B cell (primary cell): ENCODE measurements around the gene LYZL2. TPM values are rescaled to one million over a fixed set of nuclear protein-coding genes. Genes with fewer than 3 reads are reported as not detected.

Experiments used
- ATAC-seq: fragments of 200-7000 bp; cut with Tn5 transposase; one replicate; pipeline ENCODE4 v1.10.0; 2021; ENCODE audit warnings: low read depth, mild to moderate bottlenecking, moderate number of reproducible peaks, moderate library complexity
- CTCF ChIA-PET: fragments of 350-600 bp; sonication (Branson Sonifier 250); formaldehyde crosslinking; loops from one replicate; lab custom pipeline; 2021; ENCODE audit warnings: antibody characterized with exemption, inconsistent platforms; lab: Charles Lee
- POLR2A ChIA-PET: fragments of 350-600 bp; sonication (Branson Sonifier 250); formaldehyde crosslinking; loops from one replicate; lab custom pipeline; 2021; ENCODE audit warnings: antibody characterized with exemption; lab: Charles Lee
- DNase-seq: peaks from one replicate; pipeline ENCODE4 v3.0.0; 2013
- H2AFZ ChIP-seq: 2 replicates; pipeline ENCODE4 v1.6.1; 2012; ENCODE audit warnings: mild to moderate bottlenecking, low read depth, low read length; ENCODE audit not compliant: insufficient read depth, poor library complexity, severe bottlenecking
- H3K27ac ChIP-seq, 2 donors: 1 replicate in 1 of 2; 2 replicates in 1 of 2; pipeline ENCODE4 v1.5.1; 2012 to 2013; ENCODE audit warnings: low read length in 2 of 2, mild to moderate bottlenecking in 2 of 2, moderate library complexity in 1 of 2
- H3K27me3 ChIP-seq, 4 experiments: fragments of 200-600 bp in 1 of 4; sonication (generic) in 1 of 4; replicated peaks in 1 of 4; 1 replicate in 2 of 4; 2 replicates in 2 of 4; pipeline versions ENCODE4 v1.6.1 to v1.7.0; 2013 to 2016; ENCODE audit warnings: low read length in 3 of 4, mild to moderate bottlenecking in 2 of 4, mixed read lengths in 1 of 4, moderate library complexity in 1 of 4; ENCODE audit not compliant: insufficient read depth in 4 of 4, control insufficient read depth in 3 of 4; ENCODE audit errors: control extremely low read depth in 1 of 4
- H3K36me3 ChIP-seq, 2 experiments: replicated peaks in 1 of 2; 1 replicate in 1 of 2; 2 replicates in 1 of 2; pipeline versions ENCODE4 v1.6.1 to v1.7.1; 2013; ENCODE audit warnings: low read length in 1 of 2; ENCODE audit not compliant: insufficient read depth in 2 of 2, control insufficient read depth in 1 of 2; ENCODE audit errors: control extremely low read depth in 1 of 2, extremely low read depth in 1 of 2
- H3K4me1 ChIP-seq, 2 donors: fragments of 200-600 bp in 1 of 2; sonication (generic) in 1 of 2; 1 replicate in 1 of 2; 2 replicates in 1 of 2; pipeline versions ENCODE4 v1.5.1 to v1.6.1; 2013 to 2017; ENCODE audit warnings: low read length in 2 of 2; ENCODE audit not compliant: control insufficient read depth in 2 of 2, insufficient read depth in 2 of 2
- H3K4me2 ChIP-seq: replicated peaks from 2 replicates; pipeline ENCODE3; 2012; ENCODE audit warnings: mild to moderate bottlenecking, low read depth, low read length; ENCODE audit not compliant: poor library complexity, severe bottlenecking
- H3K4me3 ChIP-seq, 5 experiments: fragments of 200-600 bp in 1 of 5; sonication (generic) in 1 of 5; 1 replicate in 3 of 5; 2 replicates in 2 of 5; pipeline versions ENCODE4 v1.5.1 to v1.7.0; 2011 to 2016; ENCODE audit warnings: low read length in 4 of 5, mild to moderate bottlenecking in 4 of 5, low read depth in 2 of 5, control low read depth in 1 of 5, moderate library complexity in 1 of 5; ENCODE audit not compliant: insufficient read depth in 1 of 5; ENCODE audit errors: control extremely low read depth in 1 of 5, extremely low read depth in 1 of 5
- H3K79me2 ChIP-seq: fragments of 200-600 bp; sonication (generic); one replicate; pipeline ENCODE4 v1.6.0; 2016; ENCODE audit warnings: low read length; ENCODE audit not compliant: control insufficient read depth, insufficient read depth
- H3K9ac ChIP-seq: fragments of 200-600 bp; sonication (generic); 2 replicates; pipeline ENCODE4 v1.6.1; 2017; ENCODE audit warnings: mild to moderate bottlenecking, low read length, moderate library complexity
- H3K9me3 ChIP-seq, 3 donors: one replicate each; pipeline versions ENCODE4 v1.6.1 to v1.7.1; 2013; ENCODE audit warnings: low read length in 2 of 3; ENCODE audit not compliant: control insufficient read depth in 2 of 3, insufficient read depth in 1 of 3; ENCODE audit errors: control extremely low read depth in 1 of 3
- H4K20me1 ChIP-seq: 2 replicates; pipeline ENCODE4 v1.6.0; 2012; ENCODE audit warnings: mild to moderate bottlenecking, low read length; ENCODE audit not compliant: insufficient read depth, control insufficient read depth, poor library complexity, severe bottlenecking
- H3K27ac Mint-ChIP-seq: one replicate; pipeline ENCODE4 v1.8.0; 2021; ENCODE audit warnings: mixed read lengths
- H3K27me3 Mint-ChIP-seq: one replicate; pipeline ENCODE4 v1.8.0; 2021; ENCODE audit warnings: mixed read lengths
- H3K4me1 Mint-ChIP-seq: one replicate; pipeline ENCODE4 v1.8.0; 2021; ENCODE audit warnings: mixed read lengths
- H3K4me3 Mint-ChIP-seq: one replicate; pipeline ENCODE4 v1.8.0; 2021; ENCODE audit warnings: mixed read lengths
- H3K9me3 Mint-ChIP-seq: one replicate; pipeline ENCODE4 v1.8.0; 2022; ENCODE audit warnings: mixed read lengths; ENCODE audit not compliant: insufficient read depth
- EZH2 ChIP-seq: IDR thresholded peaks from 2 replicates; pipeline ENCODE4 v1.6.1; 2012; ENCODE audit warnings: borderline replicate concordance, low read depth, mild to moderate bottlenecking, moderate library complexity, low read length; ENCODE audit not compliant: insufficient read depth, poor library complexity, severe bottlenecking
- WGBS: methylation state at CpG from one replicate; pipeline ENCODE4 v1.1.5; 2013; ENCODE audit warnings: missing lambda C conversion rate; ENCODE audit not compliant: insufficient coverage; 5-methylcytosine and 5-hydroxymethylcytosine counted together
- intact Hi-C: fragments of 100-400 bp; cut with micrococcal nuclease; formaldehyde crosslinking; loops from one replicate; pipeline ENCODE4 v1.10.0; 2022
- polyA plus RNA-seq: library from polyadenylated mRNA; depleted of rRNA; stranded (reverse); fragments of >200 nt; gene quantifications from 2 replicates; pipeline ENCODE4 v1.2.3, GENCODE V29; 2012
- total RNA-seq, 2 donors: library from RNA; stranded (reverse); fragments of 120-200 nt in 1 of 2; gene quantifications; 1 replicate in 1 of 2; 2 replicates in 1 of 2; pipeline versions ENCODE4 v1.2.3 to v1.2.4, GENCODE V29; 2013 to 2022
- TF ChIP-seq, protein P1 (sequence below): fragments of 200-600 bp; IDR thresholded peaks from one replicate; pipeline ENCODE4 v1.8.0; 2022; ENCODE audit warnings: antibody characterized with exemption, mild to moderate bottlenecking

Gene LYZL2
- total and polyA plus RNA-seq, 2 donors (not counting 1 experiment from before 2014, with no cell fraction given): not detected

- H3K4me2 ChIP-seq: no peak overlapping the region
- no peak overlapping the region for H2AFZ ChIP-seq
- TF ChIP-seq EZH2: no peak
- TF ChIP-seq, protein P1, sequence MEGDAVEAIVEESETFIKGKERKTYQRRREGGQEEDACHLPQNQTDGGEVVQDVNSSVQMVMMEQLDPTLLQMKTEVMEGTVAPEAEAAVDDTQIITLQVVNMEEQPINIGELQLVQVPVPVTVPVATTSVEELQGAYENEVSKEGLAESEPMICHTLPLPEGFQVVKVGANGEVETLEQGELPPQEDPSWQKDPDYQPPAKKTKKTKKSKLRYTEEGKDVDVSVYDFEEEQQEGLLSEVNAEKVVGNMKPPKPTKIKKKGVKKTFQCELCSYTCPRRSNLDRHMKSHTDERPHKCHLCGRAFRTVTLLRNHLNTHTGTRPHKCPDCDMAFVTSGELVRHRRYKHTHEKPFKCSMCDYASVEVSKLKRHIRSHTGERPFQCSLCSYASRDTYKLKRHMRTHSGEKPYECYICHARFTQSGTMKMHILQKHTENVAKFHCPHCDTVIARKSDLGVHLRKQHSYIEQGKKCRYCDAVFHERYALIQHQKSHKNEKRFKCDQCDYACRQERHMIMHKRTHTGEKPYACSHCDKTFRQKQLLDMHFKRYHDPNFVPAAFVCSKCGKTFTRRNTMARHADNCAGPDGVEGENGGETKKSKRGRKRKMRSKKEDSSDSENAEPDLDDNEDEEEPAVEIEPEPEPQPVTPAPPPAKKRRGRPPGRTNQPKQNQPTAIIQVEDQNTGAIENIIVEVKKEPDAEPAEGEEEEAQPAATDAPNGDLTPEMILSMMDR: no peak
- Mint-ChIP-seq H3K4me1 (no peaks in the 10 kb centered on the region), H3K27ac (no peak overlapping the region), H3K9me3 (no peaks in the 10 kb centered on the region), H3K27me3 (peaks cover 22% of the 10 kb centered on the region), H3K4me3 (no peak overlapping the region)
- ChIA-PET POLR2A (no interaction called here), CTCF (no interaction called here)
- H3K4me1 ChIP-seq: no peaks in the 10 kb centered on the region
- H3K79me2 ChIP-seq: no peaks in the 10 kb centered on the region
- WGBS: 100% methylated on average over 1 of the region's 3 CpGs
- no peak overlapping the region for H3K27ac ChIP-seq
- no peaks in the 10 kb centered on the region for H3K9me3 ChIP-seq
- H3K36me3 ChIP-seq: no peaks in the 10 kb centered on the region
- H3K27me3 ChIP-seq: no peaks in the 10 kb centered on the region
- intact Hi-C loops: no loop called here
- H3K9ac ChIP-seq: no peak overlapping the region
- H3K4me3 ChIP-seq: no peak overlapping the region
- H4K20me1 ChIP-seq: no peaks in the 10 kb centered on the region
- no peak for DNase-seq
- no peak for ATAC-seq
Observed at GRCh38 chr10:30625080-30625479, 4.5 kb downstream of the LYZL2 start.

DNA sequence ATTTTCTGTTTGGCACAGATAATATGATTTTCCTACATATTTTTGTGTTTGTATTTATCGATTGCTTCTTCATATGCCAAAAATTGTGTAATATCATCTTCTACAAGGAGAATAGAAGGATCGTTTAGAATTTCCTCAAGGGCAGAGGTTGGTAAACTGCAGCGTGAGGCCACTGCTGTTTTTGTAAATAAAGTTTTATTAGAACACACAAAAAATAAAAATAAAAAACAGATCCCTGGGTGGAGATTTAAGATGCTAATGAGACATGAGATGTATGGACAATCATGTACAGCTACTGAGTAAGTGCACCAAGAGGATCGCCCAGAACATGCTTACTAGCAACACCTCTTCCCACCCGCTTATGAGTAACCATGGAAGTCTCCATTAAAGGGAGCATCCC is 9.6 kb downstream of the LYZL2 start:
- ChIA-PET CTCF (no interaction called here), POLR2A (no interaction called here)
- Histone ChIP-seq H3K27me3 (no peaks in the 10 kb centered on the region), H4K20me1 (no peaks in the 10 kb centered on the region), H3K79me2 (no peaks in the 10 kb centered on the region), H3K4me3 (no peak overlapping the region), H3K9ac (no peak overlapping the region), H3K9me3 (no peaks in the 10 kb centered on the region), H3K4me1 (no peaks in the 10 kb centered on the region), H3K4me2 (no peak overlapping the region), H2AFZ (no peak overlapping the region), H3K27ac (no peak overlapping the region), H3K36me3 (no peaks in the 10 kb centered on the region)
- WGBS: 100% methylated on average over 2 of the region's 5 CpGs
- intact Hi-C loops: no loop called here
- Mint-ChIP-seq H3K27ac (no peak overlapping the region), H3K4me1 (no peaks in the 10 kb centered on the region), H3K9me3 (no peaks in the 10 kb centered on the region), H3K27me3 (peaks cover 23% of the 10 kb centered on the region), H3K4me3 (no peak overlapping the region)
- no peak for DNase-seq
- ATAC-seq: no peak
- TF ChIP-seq, protein P1: no peak
- no peak for TF ChIP-seq EZH2
